Esophagus squamous epithelium (tissue), 4 donors: Measurements from ENCODE around the gene COL4A1.

Experiments
- CTCF ChIP-seq, 6 experiments: fragments of 450-650 bp in 4 of 6; fragments of 200-600 bp in 2 of 6; sonication (generic) in 2 of 6; IDR thresholded peaks; one replicate each; pipeline ENCODE4 v1.5.1; 2016 to 2019; ENCODE audit warnings: antibody characterized with exemption in 6 of 6, mild to moderate bottlenecking in 4 of 6, moderate library complexity in 4 of 6
- POLR2A ChIP-seq, 4 donors: fragments of 450-650 bp; IDR thresholded peaks; one replicate each; pipeline ENCODE4 v1.6.1; 2017; ENCODE audit warnings: antibody characterized with exemption in 4 of 4, mild to moderate bottlenecking in 4 of 4, moderate library complexity in 3 of 4

GRCh38 chr13:110192472-110192871, 114.5 kb downstream of the COL4A1 start:
- TF ChIP-seq CTCF (IDR thresholded peaks at IDR 0.05), result no peak
- TF ChIP-seq POLR2A (IDR thresholded peaks at IDR 0.05), result no peak
